GM12872 (cell line): ENCODE data around the gene OSGEP.

Source experiments
- CTCF ChIP-seq: IDR thresholded peaks from 3 replicates; pipeline ENCODE4 v1.5.1; 2011; ENCODE audit warnings: low read depth, mild to moderate bottlenecking, low read length, moderate library complexity; ENCODE audit not compliant: insufficient read depth

The OSGEP gene

GRCh38 chr14:20493634-20494033 is 39.0 kb upstream of the OSGEP start:
- no peak for TF ChIP-seq CTCF

GRCh38 chr14:20492486-20492885 is 37.9 kb upstream of the OSGEP start:
- TF ChIP-seq CTCF, result no peak

GRCh38 chr14:20490563-20490962 is 36.0 kb upstream of the OSGEP start:
- no peak for TF ChIP-seq CTCF

GRCh38 chr14:20489093-20489994 is 34.7 kb upstream of the OSGEP start:
- no peak for TF ChIP-seq CTCF

GRCh38 chr14:20487396-20487725 is 32.7 kb upstream of the OSGEP start:
- peak; percentile 32; the same call in 1 of the 3 replicates for TF ChIP-seq CTCF

- no peak for TF ChIP-seq CTCF
Measured at GRCh38 chr14:20486684-20487395, 32.2 kb upstream of the OSGEP start.

- TF ChIP-seq CTCF, result no peak
Measured at GRCh38 chr14:20485900-20486299, 31.3 kb upstream of the OSGEP start.
